ENCODE results near the gene ZNF574.

- TF ChIP-seq, protein P1, sequence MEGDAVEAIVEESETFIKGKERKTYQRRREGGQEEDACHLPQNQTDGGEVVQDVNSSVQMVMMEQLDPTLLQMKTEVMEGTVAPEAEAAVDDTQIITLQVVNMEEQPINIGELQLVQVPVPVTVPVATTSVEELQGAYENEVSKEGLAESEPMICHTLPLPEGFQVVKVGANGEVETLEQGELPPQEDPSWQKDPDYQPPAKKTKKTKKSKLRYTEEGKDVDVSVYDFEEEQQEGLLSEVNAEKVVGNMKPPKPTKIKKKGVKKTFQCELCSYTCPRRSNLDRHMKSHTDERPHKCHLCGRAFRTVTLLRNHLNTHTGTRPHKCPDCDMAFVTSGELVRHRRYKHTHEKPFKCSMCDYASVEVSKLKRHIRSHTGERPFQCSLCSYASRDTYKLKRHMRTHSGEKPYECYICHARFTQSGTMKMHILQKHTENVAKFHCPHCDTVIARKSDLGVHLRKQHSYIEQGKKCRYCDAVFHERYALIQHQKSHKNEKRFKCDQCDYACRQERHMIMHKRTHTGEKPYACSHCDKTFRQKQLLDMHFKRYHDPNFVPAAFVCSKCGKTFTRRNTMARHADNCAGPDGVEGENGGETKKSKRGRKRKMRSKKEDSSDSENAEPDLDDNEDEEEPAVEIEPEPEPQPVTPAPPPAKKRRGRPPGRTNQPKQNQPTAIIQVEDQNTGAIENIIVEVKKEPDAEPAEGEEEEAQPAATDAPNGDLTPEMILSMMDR (conservative IDR thresholded peaks at IDR 0.05; ENCODE audit: low read depth in 2 of 2) = no peak
- no peak for TF ChIP-seq EZH2phosphoT487 (IDR thresholded peaks at IDR 0.05; ENCODE audit: unreplicated experiment)
Measured at GRCh38 chr19:42115705-42116104, 39.7 kb downstream of the ZNF574 start.
